Fibroblast of lung (primary cell): Measurements from ENCODE around the gene INTS11.

ENCODE experiments used
- EZH2 ChIP-seq: IDR thresholded peaks from 2 replicates; pipeline ENCODE4 v1.5.1; 2012; ENCODE audit warnings: low read length, control low read depth, mild to moderate bottlenecking; ENCODE audit errors: missing control alignments
- TF ChIP-seq, protein P1 (sequence below), 2 donors: IDR thresholded peaks in 1 of 2; conservative IDR thresholded peaks in 1 of 2; 1 replicate in 1 of 2; 2 replicates in 1 of 2; pipeline ENCODE4 v1.5.1; 2011 to 2012; ENCODE audit warnings: low read length in 2 of 2, control low read depth in 1 of 2, inconsistent platforms in 1 of 2, low read depth in 1 of 2, mild to moderate bottlenecking in 1 of 2

DNA sequence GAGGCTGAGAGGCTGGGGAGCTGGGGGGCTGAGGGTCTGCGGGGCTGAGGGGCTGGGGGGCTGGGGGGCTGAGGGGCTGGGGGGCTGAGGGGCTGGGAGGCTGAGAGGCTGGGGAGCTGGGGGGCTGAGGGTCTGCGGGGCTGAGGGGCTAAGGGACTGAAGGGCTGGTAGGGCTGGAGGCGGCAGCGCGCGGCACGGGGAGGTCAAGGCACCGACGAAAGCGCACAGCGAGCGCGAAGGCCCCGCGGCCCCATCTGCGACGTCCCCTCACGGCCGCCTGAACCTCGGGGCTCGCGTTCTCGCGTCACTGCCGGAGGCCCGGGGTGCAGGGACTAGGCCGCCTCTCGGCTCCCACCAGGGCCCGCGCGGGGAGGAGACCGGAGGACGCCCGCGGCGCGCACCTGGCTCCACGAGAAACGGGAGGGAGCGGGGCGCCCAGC, 356 bp downstream of the INTS11 start:
- TF ChIP-seq, protein P1, sequence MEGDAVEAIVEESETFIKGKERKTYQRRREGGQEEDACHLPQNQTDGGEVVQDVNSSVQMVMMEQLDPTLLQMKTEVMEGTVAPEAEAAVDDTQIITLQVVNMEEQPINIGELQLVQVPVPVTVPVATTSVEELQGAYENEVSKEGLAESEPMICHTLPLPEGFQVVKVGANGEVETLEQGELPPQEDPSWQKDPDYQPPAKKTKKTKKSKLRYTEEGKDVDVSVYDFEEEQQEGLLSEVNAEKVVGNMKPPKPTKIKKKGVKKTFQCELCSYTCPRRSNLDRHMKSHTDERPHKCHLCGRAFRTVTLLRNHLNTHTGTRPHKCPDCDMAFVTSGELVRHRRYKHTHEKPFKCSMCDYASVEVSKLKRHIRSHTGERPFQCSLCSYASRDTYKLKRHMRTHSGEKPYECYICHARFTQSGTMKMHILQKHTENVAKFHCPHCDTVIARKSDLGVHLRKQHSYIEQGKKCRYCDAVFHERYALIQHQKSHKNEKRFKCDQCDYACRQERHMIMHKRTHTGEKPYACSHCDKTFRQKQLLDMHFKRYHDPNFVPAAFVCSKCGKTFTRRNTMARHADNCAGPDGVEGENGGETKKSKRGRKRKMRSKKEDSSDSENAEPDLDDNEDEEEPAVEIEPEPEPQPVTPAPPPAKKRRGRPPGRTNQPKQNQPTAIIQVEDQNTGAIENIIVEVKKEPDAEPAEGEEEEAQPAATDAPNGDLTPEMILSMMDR (conservative IDR thresholded peaks at IDR 0.05 in 1 of 2, IDR thresholded peaks at IDR 0.05 in 1 of 2; ENCODE audit: low read depth in 1 of 2, low read length in 2 of 2), result no peak
- no peak for TF ChIP-seq EZH2
